ENCODE data around the gene SNED1.

SNED1 gene

GRCh38 chr2:241047253-241048010 is 49.0 kb downstream of the SNED1 start:
- peaks cover 6 to 56% (median 48%) of the 10 kb centered on the region in 3 donors for H3K36me3 ChIP-seq
- intact Hi-C loops (cut with DNase I; ENCODE audit: low total_unique reads), result no loop called here
- no peaks in the 10 kb centered on the region for H3K27me3 ChIP-seq
- peaks cover 0 to 11% (median 6%) of the 10 kb centered on the region in 3 donors for H3K9me3 ChIP-seq
- H3K4me1 ChIP-seq, result no peaks in the 10 kb centered on the region
- no peak for DNase-seq
- no peak for TF ChIP-seq CTCF (IDR thresholded peaks at IDR 0.05)
- no peak overlapping the region for H3K27ac ChIP-seq
- H3K4me3 ChIP-seq, result no peak overlapping the region

- Histone ChIP-seq H3K4me3 (no peak overlapping the region), H3K27me3 (no peaks in the 10 kb centered on the region), H3K36me3 (peaks cover 6 to 64% (median 58%) of the 10 kb centered on the region in 3 donors), H3K27ac (no peak overlapping the region), H3K9me3 (peaks cover 0 to 11% (median 6%) of the 10 kb centered on the region in 3 donors), H3K4me1 (no peaks in the 10 kb centered on the region)
- intact Hi-C loops (cut with DNase I; ENCODE audit: low total_unique reads), result no loop called here
- no peak for TF ChIP-seq CTCF (IDR thresholded peaks at IDR 0.05)
- no peak for DNase-seq
Observed at GRCh38 chr2:241048149-241048948, 49.9 kb downstream of the SNED1 start.

- DNase-seq, result no peak
- Histone ChIP-seq H3K36me3 (peaks cover 6 to 70% (median 62%) of the 10 kb centered on the region in 3 donors), H3K4me1 (no peaks in the 10 kb centered on the region), H3K27ac (no peak overlapping the region), H3K27me3 (no peaks in the 10 kb centered on the region), H3K4me3 (no peak overlapping the region), H3K9me3 (peaks cover 0 to 11% (median 6%) of the 10 kb centered on the region in 3 donors)
- intact Hi-C loops (cut with DNase I; ENCODE audit: low total_unique reads), result no loop called here
- TF ChIP-seq CTCF (IDR thresholded peaks at IDR 0.05), result no peak
Observed at GRCh38 chr2:241048949-241049343, 50.5 kb downstream of the SNED1 start.

GRCh38 chr2:241049739-241050623 is 51.6 kb downstream of the SNED1 start:
- Histone ChIP-seq H3K4me3 (no peak overlapping the region), H3K4me1 (no peaks in the 10 kb centered on the region), H3K27me3 (no peaks in the 10 kb centered on the region), H3K9me3 (peaks cover 0 to under 1% (median 0%) of the 10 kb centered on the region in 3 donors), H3K36me3 (peaks cover 0 to 67% (median 56%) of the 10 kb centered on the region in 3 donors), H3K27ac (no peak overlapping the region)
- intact Hi-C loops (cut with DNase I; ENCODE audit: low total_unique reads), result no loop called here
- peak in 1 of 2 donors; percentile 14 for DNase-seq
- no peak for TF ChIP-seq CTCF (IDR thresholded peaks at IDR 0.05)
